PFSK-1 (cell line): Measurements from ENCODE around the gene CAPN10.

Source experiments
- FOXP2 ChIP-seq: optimal IDR thresholded peaks from 2 replicates; pipeline ENCODE3; 2011; ENCODE audit warnings: borderline replicate concordance, control low read depth, inconsistent platforms; ENCODE audit not compliant: insufficient read depth; ENCODE audit errors: extremely low read length, extremely low read depth
- POLR2AphosphoS5 ChIP-seq: IDR thresholded peaks from 2 replicates; pipeline ENCODE4 v1.6.1; 2012; ENCODE audit warnings: low read depth, mild to moderate bottlenecking, control low read depth, low read length, moderate library complexity
- SIN3A ChIP-seq: IDR thresholded peaks from 2 replicates; pipeline ENCODE4 v1.6.1; 2012; ENCODE audit warnings: mild to moderate bottlenecking, low read length, moderate library complexity, borderline replicate concordance; ENCODE audit not compliant: insufficient read depth
- TAF1 ChIP-seq: IDR thresholded peaks from 2 replicates; pipeline ENCODE4 v1.6.1; 2012; ENCODE audit warnings: low read length, control low read depth, borderline replicate concordance; ENCODE audit not compliant: insufficient read depth
- TF ChIP-seq, protein P1 (sequence below), 2 experiments: IDR thresholded peaks; 2 replicates each; pipeline versions ENCODE4 v1.6.1 to v1.8.0; 2011 to 2012; ENCODE audit warnings: low read depth in 2 of 2, low read length in 2 of 2, control low read depth in 1 of 2, inconsistent platforms in 1 of 2, mild to moderate bottlenecking in 1 of 2, moderate library complexity in 1 of 2; ENCODE audit not compliant: insufficient read depth in 1 of 2

DNA sequence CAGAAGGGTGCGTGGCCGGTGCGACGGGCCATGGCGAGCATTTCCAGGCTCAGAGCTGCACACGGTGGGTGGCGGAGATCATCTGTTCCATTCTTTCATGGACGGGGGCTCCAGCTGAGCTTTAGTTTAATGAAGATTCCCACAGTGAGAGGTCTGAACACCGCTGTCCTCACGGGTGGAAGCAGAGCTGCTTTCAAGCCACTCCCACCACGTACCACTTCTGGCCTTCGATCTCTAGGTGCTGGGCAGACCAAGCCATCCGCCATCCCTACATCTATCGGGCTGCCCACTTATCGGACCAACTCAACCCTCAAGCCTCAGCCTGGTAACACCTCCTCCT, 57.2 kb downstream of the CAPN10 start:
- TF ChIP-seq, protein P1, sequence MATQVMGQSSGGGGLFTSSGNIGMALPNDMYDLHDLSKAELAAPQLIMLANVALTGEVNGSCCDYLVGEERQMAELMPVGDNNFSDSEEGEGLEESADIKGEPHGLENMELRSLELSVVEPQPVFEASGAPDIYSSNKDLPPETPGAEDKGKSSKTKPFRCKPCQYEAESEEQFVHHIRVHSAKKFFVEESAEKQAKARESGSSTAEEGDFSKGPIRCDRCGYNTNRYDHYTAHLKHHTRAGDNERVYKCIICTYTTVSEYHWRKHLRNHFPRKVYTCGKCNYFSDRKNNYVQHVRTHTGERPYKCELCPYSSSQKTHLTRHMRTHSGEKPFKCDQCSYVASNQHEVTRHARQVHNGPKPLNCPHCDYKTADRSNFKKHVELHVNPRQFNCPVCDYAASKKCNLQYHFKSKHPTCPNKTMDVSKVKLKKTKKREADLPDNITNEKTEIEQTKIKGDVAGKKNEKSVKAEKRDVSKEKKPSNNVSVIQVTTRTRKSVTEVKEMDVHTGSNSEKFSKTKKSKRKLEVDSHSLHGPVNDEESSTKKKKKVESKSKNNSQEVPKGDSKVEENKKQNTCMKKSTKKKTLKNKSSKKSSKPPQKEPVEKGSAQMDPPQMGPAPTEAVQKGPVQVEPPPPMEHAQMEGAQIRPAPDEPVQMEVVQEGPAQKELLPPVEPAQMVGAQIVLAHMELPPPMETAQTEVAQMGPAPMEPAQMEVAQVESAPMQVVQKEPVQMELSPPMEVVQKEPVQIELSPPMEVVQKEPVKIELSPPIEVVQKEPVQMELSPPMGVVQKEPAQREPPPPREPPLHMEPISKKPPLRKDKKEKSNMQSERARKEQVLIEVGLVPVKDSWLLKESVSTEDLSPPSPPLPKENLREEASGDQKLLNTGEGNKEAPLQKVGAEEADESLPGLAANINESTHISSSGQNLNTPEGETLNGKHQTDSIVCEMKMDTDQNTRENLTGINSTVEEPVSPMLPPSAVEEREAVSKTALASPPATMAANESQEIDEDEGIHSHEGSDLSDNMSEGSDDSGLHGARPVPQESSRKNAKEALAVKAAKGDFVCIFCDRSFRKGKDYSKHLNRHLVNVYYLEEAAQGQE (IDR thresholded peaks at IDR 0.05; ENCODE audit: insufficient read depth in 1 of 2, low read depth in 2 of 2, low read length in 2 of 2), result no peak
- TF ChIP-seq TAF1 (no peak), SIN3A (no peak), POLR2AphosphoS5 (no peak), FOXP2 (no peak)
